Measurements from ENCODE around the gene THAP8.
A peak's percentile ranks its signal among the peaks of the same experiment; 100 is the strongest.

THAP8 gene

GRCh38 chr19:35991731-35992450 is 62.2 kb downstream of the THAP8 start:
- no peak for DNase-seq

GRCh38 chr19:35990771-35991730 is 63.0 kb downstream of the THAP8 start:
- DNase-seq, result no peak

GRCh38 chr19:35990156-35990555 is 63.9 kb downstream of the THAP8 start:
- no peak for DNase-seq

DNA sequence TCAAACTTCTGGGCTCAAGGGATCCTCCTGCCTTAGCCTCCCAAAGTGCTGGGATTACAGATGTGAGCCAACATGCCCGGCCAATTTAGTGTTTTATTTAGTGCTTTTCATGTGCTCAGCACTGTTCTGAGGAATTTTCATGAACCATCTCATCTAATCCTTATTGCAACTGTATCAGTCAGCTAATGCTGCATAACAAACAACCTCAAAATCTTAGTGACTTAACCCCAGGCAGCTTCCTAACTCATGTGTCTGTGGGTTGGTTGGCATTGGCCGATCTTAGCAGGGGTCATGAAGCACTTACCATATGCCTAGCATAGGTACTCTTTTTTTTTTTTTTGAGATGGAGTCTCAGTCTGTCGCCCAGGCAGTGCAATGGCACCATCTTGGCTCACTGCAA is 65.3 kb downstream of the THAP8 start:
- no peak for DNase-seq

GRCh38 chr19:35987571-35987896 is 66.6 kb downstream of the THAP8 start:
- DNase-seq, result no peak

- DNase-seq, result peak; percentile 8 to 61
These were observed 67.2 kb downstream of the THAP8 start for GRCh38 chr19:35986664-35987570.

GRCh38 chr19:35986111-35986510 is 68.0 kb downstream of the THAP8 start:
- DNase-seq, result no peak
